ENCODE measurements around the gene PHF5A. TPM values are rescaled to one million over a fixed set of nuclear protein-coding genes. Genes with fewer than 3 reads are reported as not detected.

The PHF5A gene
- total and polyA plus RNA-seq, 2 donors (not counting 1 experiment from before 2014, with no cell fraction given), result 29.4 to 31.6 TPM

DNA sequence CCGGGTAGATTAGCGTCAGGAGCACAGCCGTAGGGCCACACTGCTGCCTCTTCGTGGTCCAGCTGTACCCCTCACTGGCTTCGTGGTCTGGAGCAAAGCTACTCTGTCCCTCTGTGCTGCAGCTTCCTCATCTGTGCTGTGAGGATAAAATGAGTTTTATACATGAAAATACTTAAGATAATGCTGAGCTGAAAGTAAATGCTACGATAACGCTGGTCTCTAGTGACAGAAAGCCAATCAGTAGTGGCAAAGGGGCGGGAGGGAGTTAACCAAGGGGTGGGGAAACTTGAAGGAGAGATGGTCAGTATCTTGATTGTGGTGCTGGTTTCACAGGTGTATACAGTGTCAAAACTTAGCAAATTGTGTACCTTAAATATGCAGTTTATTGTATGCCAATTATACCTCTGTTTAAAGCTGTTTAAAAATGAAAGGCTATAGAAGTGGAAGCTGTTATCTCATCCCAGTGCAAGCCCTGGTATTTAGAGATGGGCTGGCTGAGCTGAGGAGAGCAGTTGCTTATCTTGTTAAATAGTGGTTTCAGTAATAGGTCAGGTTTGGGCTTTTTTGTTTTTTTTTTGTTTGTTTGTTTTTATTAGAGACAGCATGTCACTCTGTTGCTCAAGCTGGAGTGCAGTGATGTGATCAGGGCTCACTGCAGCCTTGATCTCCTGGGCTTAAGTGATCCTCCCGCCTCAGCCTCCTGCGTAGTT, 37.2 kb upstream of the PHF5A start:
- 97% methylated on average over 7 of the region's 10 CpGs for WGBS (ENCODE audit: insufficient coverage)
- Histone ChIP-seq H3K4me2 (replicated peaks; ENCODE audit: low read depth, low read length, poor library complexity, severe bottlenecking) (no peak overlapping the region), H3K9me3 (ENCODE audit: control extremely low read depth in 1 of 3, control insufficient read depth in 2 of 3, insufficient read depth in 1 of 3, low read length in 2 of 3) (no peaks in the 10 kb centered on the region), H3K4me1 (ENCODE audit: control insufficient read depth in 2 of 2, insufficient read depth in 2 of 2, low read length in 2 of 2) (peaks cover 0 to 21% of the 10 kb centered on the region in 2 donors), H3K36me3 (replicated peaks in 1 of 2; ENCODE audit: control extremely low read depth in 1 of 2, control insufficient read depth in 1 of 2, extremely low read depth in 1 of 2, insufficient read depth in 2 of 2, low read length in 1 of 2) (peaks cover 2 to 63% of the 10 kb centered on the region in 2 experiments), H3K27ac (ENCODE audit: low read length in 2 of 2) (no peak overlapping the region), H3K4me3 (ENCODE audit: control extremely low read depth in 1 of 5, extremely low read depth in 1 of 5, insufficient read depth in 1 of 5, low read depth in 2 of 5, low read length in 4 of 5) (no peak overlapping the region), H3K9ac (ENCODE audit: low read length) (no peak overlapping the region), H2AFZ (ENCODE audit: insufficient read depth, low read depth, low read length, poor library complexity, severe bottlenecking) (no peak overlapping the region), H3K27me3 (replicated peaks in 1 of 4; ENCODE audit: control extremely low read depth in 1 of 4, control insufficient read depth in 3 of 4, insufficient read depth in 4 of 4, low read length in 3 of 4) (no peaks in the 10 kb centered on the region), H4K20me1 (ENCODE audit: control insufficient read depth, insufficient read depth, low read length, poor library complexity, severe bottlenecking) (peaks cover 35% of the 10 kb centered on the region), H3K79me2 (ENCODE audit: control insufficient read depth, insufficient read depth, low read length) (peaks cover 80% of the 10 kb centered on the region)
- TF ChIP-seq EZH2 (IDR thresholded peaks at IDR 0.05; ENCODE audit: borderline replicate concordance, insufficient read depth, low read depth, low read length, poor library complexity, severe bottlenecking), result no peak
- TF ChIP-seq, protein P1, sequence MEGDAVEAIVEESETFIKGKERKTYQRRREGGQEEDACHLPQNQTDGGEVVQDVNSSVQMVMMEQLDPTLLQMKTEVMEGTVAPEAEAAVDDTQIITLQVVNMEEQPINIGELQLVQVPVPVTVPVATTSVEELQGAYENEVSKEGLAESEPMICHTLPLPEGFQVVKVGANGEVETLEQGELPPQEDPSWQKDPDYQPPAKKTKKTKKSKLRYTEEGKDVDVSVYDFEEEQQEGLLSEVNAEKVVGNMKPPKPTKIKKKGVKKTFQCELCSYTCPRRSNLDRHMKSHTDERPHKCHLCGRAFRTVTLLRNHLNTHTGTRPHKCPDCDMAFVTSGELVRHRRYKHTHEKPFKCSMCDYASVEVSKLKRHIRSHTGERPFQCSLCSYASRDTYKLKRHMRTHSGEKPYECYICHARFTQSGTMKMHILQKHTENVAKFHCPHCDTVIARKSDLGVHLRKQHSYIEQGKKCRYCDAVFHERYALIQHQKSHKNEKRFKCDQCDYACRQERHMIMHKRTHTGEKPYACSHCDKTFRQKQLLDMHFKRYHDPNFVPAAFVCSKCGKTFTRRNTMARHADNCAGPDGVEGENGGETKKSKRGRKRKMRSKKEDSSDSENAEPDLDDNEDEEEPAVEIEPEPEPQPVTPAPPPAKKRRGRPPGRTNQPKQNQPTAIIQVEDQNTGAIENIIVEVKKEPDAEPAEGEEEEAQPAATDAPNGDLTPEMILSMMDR (IDR thresholded peaks at IDR 0.05), result no peak
- H3K27me3 Mint-ChIP-seq, result no peaks in the 10 kb centered on the region
- H3K27ac Mint-ChIP-seq, result peak overlapping the region; percentile 15
- no peaks in the 10 kb centered on the region for H3K9me3 Mint-ChIP-seq (ENCODE audit: insufficient read depth)
- no peak overlapping the region for H3K4me3 Mint-ChIP-seq
- no peak for ATAC-seq (ENCODE audit: low read depth)
- no peak for DNase-seq
- intact Hi-C loops (cut with micrococcal nuclease), result no loop called here
- POLR2A ChIA-PET, result interaction anchor here (0.7 to 0.8 kb wide), 2 partner anchors 16 to 59 kb away, joined by 3 read pairs; partner anchors contain the start of gene TOB2
- CTCF ChIA-PET, result interaction anchor here (1.2 to 3.7 kb wide), 5 partner anchors 12 to 102 kb away, joined by 3 to 27 read pairs (median 10); no protein-coding TSS in a partner anchor
- H3K4me1 Mint-ChIP-seq, result peaks cover 25% of the 10 kb centered on the region

DNA sequence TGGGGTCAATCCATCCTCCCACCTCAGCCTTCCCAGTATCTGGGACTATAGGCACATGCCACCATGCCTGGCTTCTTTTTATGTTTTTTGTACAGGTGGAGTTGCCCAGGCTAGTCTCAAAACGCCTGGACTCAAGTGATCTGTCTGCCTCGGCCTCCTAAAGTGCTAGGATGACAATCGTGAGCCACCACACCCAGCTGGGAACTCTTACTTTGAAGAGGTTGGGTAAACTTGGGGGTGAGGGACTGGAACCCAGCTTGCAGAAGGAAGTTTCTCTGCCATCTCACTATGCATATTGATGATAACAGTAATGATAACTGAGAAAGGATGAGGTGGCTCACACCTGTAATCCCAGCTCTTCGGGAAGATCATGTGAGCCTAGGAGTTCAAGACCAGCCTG, 36.3 kb upstream of the PHF5A start:
- no peak for DNase-seq
- Histone ChIP-seq H3K27me3 (replicated peaks in 1 of 4; ENCODE audit: control extremely low read depth in 1 of 4, control insufficient read depth in 3 of 4, insufficient read depth in 4 of 4, low read length in 3 of 4) (no peaks in the 10 kb centered on the region), H4K20me1 (ENCODE audit: control insufficient read depth, insufficient read depth, low read length, poor library complexity, severe bottlenecking) (peaks cover 35% of the 10 kb centered on the region), H2AFZ (ENCODE audit: insufficient read depth, low read depth, low read length, poor library complexity, severe bottlenecking) (no peak overlapping the region), H3K4me1 (ENCODE audit: control insufficient read depth in 2 of 2, insufficient read depth in 2 of 2, low read length in 2 of 2) (peaks cover 0 to 30% of the 10 kb centered on the region in 2 donors), H3K9me3 (ENCODE audit: control extremely low read depth in 1 of 3, control insufficient read depth in 2 of 3, insufficient read depth in 1 of 3, low read length in 2 of 3) (no peaks in the 10 kb centered on the region), H3K79me2 (ENCODE audit: control insufficient read depth, insufficient read depth, low read length) (peaks cover 87% of the 10 kb centered on the region), H3K36me3 (replicated peaks in 1 of 2; ENCODE audit: control extremely low read depth in 1 of 2, control insufficient read depth in 1 of 2, extremely low read depth in 1 of 2, insufficient read depth in 2 of 2, low read length in 1 of 2) (peaks cover 2 to 58% of the 10 kb centered on the region in 2 experiments), H3K4me2 (replicated peaks; ENCODE audit: low read depth, low read length, poor library complexity, severe bottlenecking) (no peak overlapping the region), H3K27ac (ENCODE audit: low read length in 2 of 2) (no peak overlapping the region), H3K4me3 (ENCODE audit: control extremely low read depth in 1 of 5, extremely low read depth in 1 of 5, insufficient read depth in 1 of 5, low read depth in 2 of 5, low read length in 4 of 5) (no peak overlapping the region), H3K9ac (ENCODE audit: low read length) (no peak overlapping the region)
- ChIA-PET CTCF (interaction anchor here (0.6 to 3.7 kb wide), 8 partner anchors 12 to 101 kb away, joined by 3 to 27 read pairs (median 6); no protein-coding TSS in a partner anchor), POLR2A (interaction anchor here (0.6 to 1.4 kb wide), 3 partner anchors 26 to 58 kb away, joined by 3 to 17 read pairs (median 5); partner anchors contain the start of gene TOB2)
- Mint-ChIP-seq H3K9me3 (ENCODE audit: insufficient read depth) (no peaks in the 10 kb centered on the region), H3K27me3 (no peaks in the 10 kb centered on the region), H3K27ac (no peak overlapping the region), H3K4me3 (no peak overlapping the region), H3K4me1 (peaks cover 30% of the 10 kb centered on the region)
- WGBS (ENCODE audit: insufficient coverage), result no CpG with 5 or more reads among the region's 4 CpGs
- TF ChIP-seq, protein P1 (IDR thresholded peaks at IDR 0.05), result no peak
- TF ChIP-seq EZH2 (IDR thresholded peaks at IDR 0.05; ENCODE audit: borderline replicate concordance, insufficient read depth, low read depth, low read length, poor library complexity, severe bottlenecking), result no peak
- no peak for ATAC-seq (ENCODE audit: low read depth)
- intact Hi-C loops (cut with micrococcal nuclease), result loop anchor here (5.0 kb wide), 1 partner anchor 38 kb away; the partner anchor contains the start of genes ACO2 and PHF5A
